IMR-90 (cell line): Measurements from ENCODE around the gene DNAJC4.

Experiments
- CTCF ChIP-seq: conservative IDR thresholded peaks from 2 replicates; pipeline ENCODE4 v1.5.1; 2012; ENCODE audit warnings: mild to moderate bottlenecking, low read depth, low read length, improper control_type of control experiment
- ELK1 ChIP-seq: fragments of 150-350 bp; IDR thresholded peaks from 2 replicates; pipeline ENCODE4 v1.6.1; 2016; ENCODE audit warnings: low read depth, mild to moderate bottlenecking, low read length, moderate library complexity, borderline replicate concordance
- MAZ ChIP-seq: IDR thresholded peaks from 2 replicates; pipeline ENCODE4 v1.6.1; 2012; ENCODE audit warnings: low read depth, mild to moderate bottlenecking, low read length, improper control_type of control experiment, moderate library complexity, borderline replicate concordance
- POLR2A ChIP-seq: IDR thresholded peaks from 2 replicates; pipeline ENCODE4 v1.6.1; 2012; ENCODE audit warnings: mild to moderate bottlenecking, low read depth, low read length
- RFX5 ChIP-seq: IDR thresholded peaks from 2 replicates; pipeline ENCODE4 v1.8.0; 2012; ENCODE audit warnings: low read depth, mild to moderate bottlenecking, low read length, moderate library complexity

- peak; percentile 96 for TF ChIP-seq CTCF
- no peak for TF ChIP-seq POLR2A
- TF ChIP-seq ELK1: no peak
- TF ChIP-seq RFX5: no peak
- peak; percentile 76; the same call in 1 of the 2 replicates for TF ChIP-seq MAZ
Observed at GRCh38 chr11:64204464-64204989, 25.8 kb upstream of the DNAJC4 start.
